SK-N-SH (cell line): ENCODE measurements around the gene MSH6. TPM values are rescaled to one million over a fixed set of nuclear protein-coding genes. Genes with fewer than 3 reads are reported as not detected.
A peak's percentile ranks its signal among the peaks of the same experiment; 100 is the strongest.

Source experiments
- CTCF ChIA-PET: fragments of 300-600, 350-600 bp; formaldehyde crosslinking; extraction: SDS; loops from one replicate; lab custom pipeline; 2021; lab: Yijun Ruan, JAX
- POLR2A ChIA-PET: fragments of 350-600 bp; sonication (Branson Sonifier 250); formaldehyde crosslinking; extraction: SDS; loops from one replicate; lab custom pipeline; 2020; ENCODE audit warnings: antibody characterized with exemption, inconsistent platforms; lab: Yijun Ruan, JAX
- DNase-seq: peaks from one replicate; pipeline ENCODE4 v3.0.0; 2012
- H2AFZ ChIP-seq: fragments of 200-600 bp; sonication (generic); 2 replicates; pipeline ENCODE4 v1.8.1; 2016; ENCODE audit warnings: antibody characterized with exemption, mild to moderate bottlenecking, low read depth
- H3F3A ChIP-seq: fragments of 200-600 bp; sonication (generic); replicated peaks from 2 replicates; pipeline ENCODE3; 2016; ENCODE audit warnings: antibody characterized with exemption, mild to moderate bottlenecking; ENCODE audit not compliant: insufficient read depth
- H3K27ac ChIP-seq, 2 experiments: fragments of 200-500 bp in 1 of 2; fragments of 200-600 bp in 1 of 2; sonication (Bioruptor generic) in 1 of 2; sonication (generic), shearing (Covaris generic) in 1 of 2; 2 replicates each; pipeline versions ENCODE4 v1.5.1 to v1.6.1; 2014 to 2016; ENCODE audit warnings: low read depth in 2 of 2, inconsistent platforms in 1 of 2, low read length in 1 of 2, mild to moderate bottlenecking in 1 of 2, mixed read lengths in 1 of 2
- H3K27me3 ChIP-seq: fragments of 200-600 bp; sonication (generic), shearing (Covaris generic); 2 replicates; pipeline ENCODE4 v1.6.1; 2016; ENCODE audit warnings: mixed run types; ENCODE audit not compliant: insufficient read depth
- H3K36me3 ChIP-seq, 2 experiments: fragments of 200-500 bp in 1 of 2; fragments of 200-600 bp in 1 of 2; sonication (Bioruptor generic) in 1 of 2; sonication (generic) in 1 of 2; replicated peaks in 1 of 2; 2 replicates each; pipeline versions ENCODE3 to v1.5.1; 2014 to 2016; ENCODE audit warnings: low read length in 1 of 2, mild to moderate bottlenecking in 1 of 2; ENCODE audit not compliant: insufficient read depth in 2 of 2, control insufficient read depth in 1 of 2
- H3K4me1 ChIP-seq, 2 experiments: fragments of 200-500 bp in 1 of 2; fragments of 200-600 bp in 1 of 2; sonication (Bioruptor generic) in 1 of 2; sonication (generic), shearing (Covaris generic) in 1 of 2; 2 replicates each; pipeline versions ENCODE4 v1.5.1 to v1.6.1; 2014 to 2016; ENCODE audit warnings: low read depth in 1 of 2, low read length in 1 of 2, mixed run types in 1 of 2; ENCODE audit not compliant: insufficient read depth in 2 of 2, control insufficient read depth in 1 of 2
- H3K4me2 ChIP-seq: fragments of 200-600 bp; sonication (generic), shearing (Covaris generic); 2 replicates; pipeline ENCODE4 v1.6.1; 2017; ENCODE audit warnings: mixed run types
- H3K4me3 ChIP-seq, 2 experiments: fragments of 200-500 bp in 1 of 2; fragments of 200-600 bp in 1 of 2; sonication (Bioruptor generic) in 1 of 2; sonication (generic), shearing (Covaris generic) in 1 of 2; 2 replicates each; pipeline versions ENCODE4 v1.5.1 to v1.8.1; 2014 to 2016; ENCODE audit warnings: low read depth in 2 of 2, inconsistent platforms in 1 of 2, low read length in 1 of 2, mild to moderate bottlenecking in 1 of 2, mixed read lengths in 1 of 2, moderate library complexity in 1 of 2
- H3K79me2 ChIP-seq: fragments of 200-600 bp; sonication (generic); 2 replicates; pipeline ENCODE4 v1.8.1; 2017; ENCODE audit warnings: mild to moderate bottlenecking; ENCODE audit not compliant: insufficient read depth
- H3K9ac ChIP-seq: fragments of 200-600 bp; sonication (generic); 2 replicates; pipeline ENCODE4 v1.6.1; 2017; ENCODE audit warnings: mixed run types
- H3K9me2 ChIP-seq: fragments of 200-600 bp; sonication (generic); 2 replicates; pipeline ENCODE4 v1.6.1; 2017; ENCODE audit warnings: mixed run types
- H3K9me3 ChIP-seq: fragments of 200-600 bp; sonication (generic); 2 replicates; pipeline ENCODE4 v1.6.1; 2017; ENCODE audit warnings: mixed run types, mild to moderate bottlenecking, moderate library complexity
- H4K20me1 ChIP-seq: fragments of 200-600 bp; sonication (generic); 2 replicates; pipeline ENCODE4 v1.6.1; 2017; ENCODE audit warnings: mild to moderate bottlenecking, mixed run types; ENCODE audit not compliant: insufficient read depth
- CHD2 ChIP-seq: fragments of 150-350 bp; IDR thresholded peaks from 2 replicates; pipeline ENCODE4 v1.6.1; 2018; ENCODE audit warnings: low read length; ENCODE audit not compliant: partially characterized antibody
- ELF1 ChIP-seq: IDR thresholded peaks from 2 replicates; pipeline ENCODE4 v1.4.0; 2012
- GATA2 ChIP-seq: sonication (generic); formaldehyde crosslinking; IDR thresholded peaks from 2 replicates; pipeline ENCODE4 v1.5.0; 2020; ENCODE audit warnings: mild to moderate bottlenecking, missing genetic modification reagents
- IRF3 ChIP-seq: fragments of 150-350 bp; IDR thresholded peaks from 2 replicates; pipeline ENCODE4 v1.6.1; 2016; ENCODE audit warnings: mild to moderate bottlenecking, low read depth, low read length
- JUND ChIP-seq: IDR thresholded peaks from 2 replicates; pipeline ENCODE4 v1.4.0; 2012
- MAX ChIP-seq: IDR thresholded peaks from 2 replicates; pipeline ENCODE4 v1.4.0; 2012; ENCODE audit warnings: low read depth
- MXI1 ChIP-seq: IDR thresholded peaks from 2 replicates; pipeline ENCODE4 v1.6.1; 2012; ENCODE audit warnings: mild to moderate bottlenecking, low read depth, low read length, improper control_type of control experiment
- NRF1 ChIP-seq: IDR thresholded peaks from 2 replicates; pipeline ENCODE4 v1.6.1; 2012; ENCODE audit warnings: low read depth, mild to moderate bottlenecking, low read length
- RAD21 ChIP-seq: IDR thresholded peaks from 2 replicates; pipeline ENCODE4 v1.6.1; 2012; ENCODE audit warnings: mild to moderate bottlenecking, low read length
- RCOR1 ChIP-seq: fragments of 150-350 bp; IDR thresholded peaks from 2 replicates; pipeline ENCODE4 v1.6.1; 2017; ENCODE audit warnings: antibody characterized with exemption, low read length
- REST ChIP-seq: IDR thresholded peaks from 2 replicates; pipeline ENCODE4 v1.6.1; 2012; ENCODE audit warnings: mild to moderate bottlenecking, low read depth, low read length, moderate library complexity
- RFX5 ChIP-seq: IDR thresholded peaks from 2 replicates; pipeline ENCODE4 v1.6.1; 2012; ENCODE audit warnings: mild to moderate bottlenecking, improper control_type of control experiment, low read length
- SIN3A ChIP-seq: IDR thresholded peaks from 2 replicates; pipeline ENCODE4 v1.6.1; 2012; ENCODE audit warnings: low read depth, mild to moderate bottlenecking, low read length, moderate library complexity, borderline replicate concordance
- SMC3 ChIP-seq: IDR thresholded peaks from 2 replicates; pipeline ENCODE4 v1.6.1; 2012; ENCODE audit warnings: low read depth, low read length, improper control_type of control experiment
- TAF1 ChIP-seq: IDR thresholded peaks from 2 replicates; pipeline ENCODE4 v1.6.1; 2012; ENCODE audit warnings: low read depth, mild to moderate bottlenecking, low read length, moderate library complexity, borderline replicate concordance
- TEAD4 ChIP-seq: IDR thresholded peaks from 2 replicates; pipeline ENCODE4 v1.4.0; 2012; ENCODE audit warnings: mild to moderate bottlenecking, borderline replicate concordance; ENCODE audit not compliant: insufficient read depth
- WGBS: methylation state at CpG from one replicate; pipeline ENCODE4 v1.1.6; 2017; ENCODE audit warnings: low lambda C conversion rate; 5-methylcytosine and 5-hydroxymethylcytosine counted together
- polyA plus RNA-seq, 3 experiments: library from polyadenylated mRNA; depleted of rRNA; stranded (reverse); fragments of >200 nt; gene quantifications; 2 replicates each; pipeline ENCODE4 v1.2.3, GENCODE V29; 2012

MSH6 gene
- polyA plus RNA-seq, 1 of the 3 experiments (the other 2 are of a cell fraction), result 16.4 TPM

- TF ChIP-seq JUND (no peak), GATA2 (CRISPR knock-in tag) (peak; percentile 34; the same call in 1 of the 2 replicates)
- TF ChIP-seq, all 33 proteins: peak for 1
- Histone ChIP-seq H3K4me1 (peaks cover 4% of the 10 kb centered on the region in 2 experiments; a peak in 1 of 4 replicates), H3K9me3 (no peaks in the 10 kb centered on the region), H2AFZ (no peak overlapping the region), H3K27me3 (no peaks in the 10 kb centered on the region), H3K36me3 (no peaks in the 10 kb centered on the region), H3K9me2 (no peaks in the 10 kb centered on the region), H4K20me1 (no peaks in the 10 kb centered on the region), H3K9ac (no peak overlapping the region), H3F3A (no peaks in the 10 kb centered on the region), H3K27ac (no peak overlapping the region), H3K4me3 (no peak overlapping the region), H3K4me2 (no peak overlapping the region), H3K79me2 (no peaks in the 10 kb centered on the region)
- POLR2A ChIA-PET, result interaction anchor here (0.5 kb wide), 1 partner anchor 21 kb away, joined by 6 read pairs; no protein-coding TSS in a partner anchor
- DNase-seq, result no peak
- WGBS, result 51% methylated on average over 10 of the region's 10 CpGs
- CTCF ChIA-PET, result interaction anchor here (0.9 to 3.8 kb wide), 3 partner anchors 8 to 315 kb away, joined by 3 to 25 read pairs (median 19); no protein-coding TSS in a partner anchor
Measured at GRCh38 chr2:47751856-47752414, 31.0 kb upstream of the MSH6 start.

- no peak for DNase-seq
- no peaks in the 10 kb centered on the region for H3K9me2 ChIP-seq
- WGBS, result 12% methylated on average over 3 of the region's 3 CpGs
- CTCF ChIA-PET, result interaction anchor here (0.6 to 10.8 kb wide), 111 partner anchors 13 to 1422 kb away, joined by 3 to 228 read pairs (median 4); partner anchors contain the start of gene MSH6
- no peaks in the 10 kb centered on the region for H4K20me1 ChIP-seq
- H3K36me3 ChIP-seq, result no peaks in the 10 kb centered on the region
- peak overlapping the region; percentile 36; the same call in 1 of the 2 replicates for H3K4me2 ChIP-seq
- no peaks in the 10 kb centered on the region for H3K27me3 ChIP-seq
- peak overlapping the region in 1 of 2 experiments; percentile 28; a peak in 1 of 4 replicates for H3K4me3 ChIP-seq
- H3K27ac ChIP-seq, result no peak overlapping the region
- peak overlapping the region; percentile 73; the same call in 1 of the 2 replicates for H2AFZ ChIP-seq
- H3K9ac ChIP-seq, result no peak overlapping the region
- peaks cover 4% of the 10 kb centered on the region for H3F3A ChIP-seq
- no peaks in the 10 kb centered on the region for H3K4me1 ChIP-seq
- TF ChIP-seq TAF1, result no peak
- TF ChIP-seq RCOR1, result no peak
- no peak for TF ChIP-seq REST
- no peak for TF ChIP-seq NRF1
- no peak for TF ChIP-seq MAX
- no peak for TF ChIP-seq CHD2
- no peak for TF ChIP-seq IRF3
- no peak for TF ChIP-seq SIN3A
- no peak for TF ChIP-seq JUND
- no peak for TF ChIP-seq ELF1
- TF ChIP-seq RFX5, result no peak
- TF ChIP-seq RAD21, result no peak
- no peak for TF ChIP-seq MXI1
- no peak for TF ChIP-seq TEAD4
- no peak for TF ChIP-seq SMC3
- H3K9me3 ChIP-seq, result no peaks in the 10 kb centered on the region
- POLR2A ChIA-PET, result interaction anchor here (0.6 to 0.9 kb wide), 2 partner anchors 433 to 848 kb away, joined by 3 to 6 read pairs; no protein-coding TSS in a partner anchor
- H3K79me2 ChIP-seq, result no peaks in the 10 kb centered on the region
Measured at GRCh38 chr2:47767497-47767844, 15.5 kb upstream of the MSH6 start.
